ENCODE measurements around the gene PTGR3. TPM values are rescaled to one million over a fixed set of nuclear protein-coding genes. Genes with fewer than 3 reads are reported as not detected.

The PTGR3 gene
- total RNA-seq, 1 experiment from 2014 or later: 13.8 TPM

- CTCF ChIA-PET: no interaction called here
- ATAC-seq (no peak), DNase-seq (ENCODE audit: low spot score) (no peak)
- no peaks in the 10 kb centered on the region for H3K9me3 Mint-ChIP-seq
- POLR2A ChIA-PET: no interaction called here
- no peak overlapping the region for H3K4me3 Mint-ChIP-seq
- no peaks in the 10 kb centered on the region for H3K27me3 Mint-ChIP-seq (ENCODE audit: low read depth)
- peaks cover 4% of the 10 kb centered on the region for H3K4me1 Mint-ChIP-seq
- no peak for TF ChIP-seq ELF4 (CRISPR knock-in tag; IDR thresholded peaks at IDR 0.05; ENCODE audit: low read depth)
- no peak for TF ChIP-seq NFE2L1 (CRISPR knock-in tag; IDR thresholded peaks at IDR 0.05)
- TF ChIP-seq ZBTB43 (CRISPR knock-in tag; IDR thresholded peaks at IDR 0.05): no peak
- no peak for TF ChIP-seq AR (CRISPR knock-in tag; IDR thresholded peaks at IDR 0.05)
- no peak for TF ChIP-seq TEAD1 (CRISPR knock-in tag; IDR thresholded peaks at IDR 0.05)
- TF ChIP-seq SOX15 (CRISPR knock-in tag; IDR thresholded peaks at IDR 0.05): no peak
- no peak for TF ChIP-seq AFF4 (CRISPR knock-in tag; IDR thresholded peaks at IDR 0.05; ENCODE audit: borderline replicate concordance)
- no peak for TF ChIP-seq GTF2I (CRISPR knock-in tag; conservative IDR thresholded peaks at IDR 0.05)
- no peak for TF ChIP-seq ESRRA (CRISPR knock-in tag; IDR thresholded peaks at IDR 0.05; ENCODE audit: borderline replicate concordance)
- no peak for TF ChIP-seq ZNF232 (CRISPR knock-in tag; IDR thresholded peaks at IDR 0.05)
- TF ChIP-seq MYBL2 (CRISPR knock-in tag; IDR thresholded peaks at IDR 0.05): no peak
- H3K27ac Mint-ChIP-seq: no peak overlapping the region
- H3K36me3 Mint-ChIP-seq: no peaks in the 10 kb centered on the region
Observed at GRCh38 chr18:75165926-75166325, 43.0 kb downstream of the PTGR3 start.

GRCh38 chr18:75164479-75164878, 44.5 kb downstream of the PTGR3 start:
- H3K9me3 Mint-ChIP-seq: no peaks in the 10 kb centered on the region
- no peak overlapping the region for H3K27ac Mint-ChIP-seq
- no peaks in the 10 kb centered on the region for H3K36me3 Mint-ChIP-seq
- ChIA-PET POLR2A (no interaction called here), CTCF (no interaction called here)
- H3K4me1 Mint-ChIP-seq: peaks cover 11% of the 10 kb centered on the region
- ATAC-seq (no peak), DNase-seq (ENCODE audit: low spot score) (no peak)
- no peaks in the 10 kb centered on the region for H3K27me3 Mint-ChIP-seq (ENCODE audit: low read depth)
- H3K4me3 Mint-ChIP-seq: no peak overlapping the region
- TF ChIP-seq NFATC4 (CRISPR knock-in tag; IDR thresholded peaks at IDR 0.05) (no peak), ZBTB43 (CRISPR knock-in tag; IDR thresholded peaks at IDR 0.05) (no peak), SOX15 (CRISPR knock-in tag; IDR thresholded peaks at IDR 0.05) (no peak), USF1 (CRISPR knock-in tag; IDR thresholded peaks at IDR 0.05) (no peak), USF2 (CRISPR knock-in tag; IDR thresholded peaks at IDR 0.05) (no peak), ZNF396 (CRISPR knock-in tag; IDR thresholded peaks at IDR 0.05; ENCODE audit: borderline replicate concordance) (no peak), NR2C2 (CRISPR knock-in tag; IDR thresholded peaks at IDR 0.05) (no peak), E2F5 (CRISPR knock-in tag; IDR thresholded peaks at IDR 0.05) (no peak), SP1 (CRISPR knock-in tag; conservative IDR thresholded peaks at IDR 0.05) (no peak), FOXP1 (CRISPR knock-in tag; IDR thresholded peaks at IDR 0.05; ENCODE audit: borderline replicate concordance) (no peak), AR (CRISPR knock-in tag; IDR thresholded peaks at IDR 0.05) (no peak)

All from WTC11 (cell line).